NCI-H1436 treated with DMSO at 0.1 percent for 48 hours (cell line): ENCODE results near the gene BBX.

Experiments
- DNase-seq: peaks from one replicate; lab custom pipeline; 2025; lab: John Stamatoyannopoulos, UW

BBX gene

DNA sequence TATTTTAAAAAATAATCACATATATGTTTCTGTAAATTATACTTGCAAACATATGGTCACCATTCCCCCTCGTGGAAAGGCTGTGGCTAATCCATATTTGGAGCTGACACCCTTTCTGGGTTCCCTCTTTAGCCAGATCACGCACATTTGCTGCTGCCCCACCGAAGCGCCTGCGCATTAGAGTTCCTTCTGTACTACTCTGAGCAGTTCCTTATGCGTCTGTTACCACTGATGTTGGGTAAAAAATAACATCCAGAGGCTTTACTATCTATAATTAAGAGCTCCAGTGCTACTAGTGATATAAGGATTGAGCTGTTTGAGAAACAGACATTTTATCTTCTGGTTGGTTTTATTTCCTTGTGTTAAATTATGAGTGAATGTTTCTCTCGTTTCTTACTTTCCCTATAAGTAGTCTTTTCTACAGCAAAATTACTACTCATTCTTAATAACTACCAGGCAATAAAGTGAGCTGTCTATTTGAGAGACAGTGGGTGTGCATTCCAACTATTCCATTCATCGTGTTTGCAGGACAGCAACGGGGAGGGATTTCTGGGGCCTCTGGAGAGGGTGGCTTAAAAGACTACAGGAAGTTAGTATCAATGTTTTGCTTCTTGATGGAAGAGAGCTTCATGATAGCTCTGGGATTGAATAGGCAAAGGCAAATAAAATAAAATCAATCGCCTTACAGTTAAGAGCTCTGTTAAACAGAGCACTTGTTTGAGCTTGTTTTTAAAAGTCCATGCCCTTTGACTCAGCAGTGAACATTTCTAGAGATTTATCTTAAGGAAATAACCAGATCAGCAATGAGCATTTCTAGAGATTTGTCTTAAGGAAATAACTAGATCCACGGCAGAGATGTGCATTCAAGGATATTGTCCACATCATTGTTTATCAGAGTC lies 322.9 kb downstream of the BBX start:
- no peak for DNase-seq

GRCh38 chr3:107846279-107846852 lies 323.6 kb downstream of the BBX start:
- DNase-seq = no peak

- no peak for DNase-seq
These were observed 325.0 kb downstream of the BBX start for GRCh38 chr3:107847791-107848190.

DNA sequence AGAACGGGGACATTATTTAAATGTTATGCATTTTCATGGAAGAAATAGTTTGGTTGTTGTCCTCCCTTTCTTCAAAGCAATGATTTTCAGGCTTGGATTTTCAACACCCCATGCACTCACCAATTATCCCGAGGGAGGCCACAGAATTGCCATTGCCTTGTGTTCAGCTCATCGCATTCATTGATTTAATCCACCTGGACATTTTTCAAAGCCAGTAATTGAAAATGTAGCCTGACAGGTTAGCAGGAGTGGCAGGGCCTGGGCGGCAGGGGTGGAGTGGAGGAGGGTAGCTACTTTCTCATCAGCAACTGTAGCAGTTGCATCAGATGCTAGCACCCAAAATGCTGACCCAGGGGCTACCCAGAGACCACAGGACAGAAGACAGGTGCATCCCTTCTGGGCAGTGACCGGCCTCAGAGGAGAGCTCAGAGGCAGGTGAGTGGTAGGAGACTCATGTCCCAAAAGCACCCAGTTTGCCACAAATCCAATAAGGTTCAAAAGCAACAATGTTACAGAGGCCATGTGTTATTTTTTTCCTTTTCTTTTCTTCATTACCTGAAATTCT lies 325.7 kb downstream of the BBX start:
- no peak for DNase-seq

DNA sequence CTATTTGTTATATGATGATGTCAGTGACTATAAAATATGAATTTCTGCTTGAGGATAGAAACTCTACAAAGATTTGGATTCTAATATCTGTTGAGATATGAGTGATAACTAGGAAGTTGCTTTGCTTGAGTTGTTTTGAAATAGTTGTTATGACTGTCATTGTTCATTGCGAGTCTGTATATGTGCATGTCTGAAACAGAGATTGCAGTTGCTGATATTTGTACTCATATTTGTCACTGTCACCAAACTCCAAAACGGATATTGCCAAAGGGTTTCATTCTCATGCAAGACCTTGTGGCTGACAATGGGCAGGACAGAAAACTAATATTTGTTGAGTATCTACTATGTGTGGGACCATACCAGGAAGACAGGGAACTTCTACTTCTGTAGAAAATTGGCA lies 327.9 kb downstream of the BBX start:
- DNase-seq = no peak

- DNase-seq = no peak
These were observed 331.1 kb downstream of the BBX start for GRCh38 chr3:107853821-107854220.

DNA sequence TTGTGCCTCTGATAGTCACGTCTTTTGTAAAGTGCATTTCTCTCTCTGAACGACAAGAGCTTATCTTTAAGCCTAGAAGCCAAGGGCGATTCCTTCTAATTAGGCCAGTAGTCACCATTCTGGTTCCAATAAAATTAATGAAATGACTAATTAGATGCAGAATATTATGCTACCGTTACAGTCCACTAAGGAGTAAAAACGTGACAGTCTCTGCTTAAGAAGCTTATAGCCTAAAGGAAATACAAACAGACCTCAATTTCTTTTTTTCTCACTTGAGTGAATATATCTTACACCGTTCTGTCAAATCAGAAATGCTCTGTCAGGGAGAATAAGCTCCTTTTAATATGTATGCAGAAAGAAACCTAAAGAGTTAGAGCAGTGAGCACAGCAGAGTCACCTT lies 332.0 kb downstream of the BBX start:
- no peak for DNase-seq

GRCh38 chr3:107855710-107856109 lies 332.9 kb downstream of the BBX start:
- peak; percentile 4 for DNase-seq

DNA sequence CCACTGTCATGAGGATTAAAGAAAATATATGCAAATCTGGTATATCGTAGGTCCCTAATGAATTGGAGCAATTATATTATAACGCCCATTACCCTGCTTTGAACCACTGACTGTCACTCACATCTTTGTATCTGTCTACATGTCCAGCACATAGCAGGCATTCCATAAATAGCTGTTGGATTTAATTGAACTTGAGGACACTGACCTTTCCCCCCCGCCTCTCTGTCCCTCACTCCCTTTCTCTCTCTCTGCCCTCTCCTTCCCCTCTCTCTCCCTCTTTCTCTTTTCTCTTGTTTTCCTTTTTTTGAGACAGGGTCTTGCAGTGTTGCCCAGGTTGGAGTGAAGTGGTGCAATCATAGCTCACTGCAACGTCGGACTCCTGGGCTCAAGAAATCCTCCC lies 335.1 kb downstream of the BBX start:
- no peak for DNase-seq

GRCh38 chr3:107858876-107859275 lies 336.1 kb downstream of the BBX start:
- no peak for DNase-seq
